Testis (tissue), 2 donors: ENCODE data around the gene CAMKMT.

Experiments used
- CTCF ChIP-seq, 3 experiments: fragments of 450-650 bp in 2 of 3; fragments of 200-600 bp in 1 of 3; sonication (generic) in 1 of 3; IDR thresholded peaks; one replicate each; pipeline ENCODE4 v1.5.1; 2016 to 2019; ENCODE audit warnings: antibody characterized with exemption in 3 of 3, mild to moderate bottlenecking in 2 of 3, moderate library complexity in 1 of 3
- POLR2A ChIP-seq: fragments of 450-650 bp; IDR thresholded peaks from one replicate; pipeline ENCODE4 v1.6.1; 2017; ENCODE audit warnings: antibody characterized with exemption, mild to moderate bottlenecking, moderate library complexity

GRCh38 chr2:44810892-44811530 is 449.3 kb downstream of the CAMKMT start:
- TF ChIP-seq CTCF (IDR thresholded peaks at IDR 0.05) (no peak), POLR2A (no peak)
